ENCODE measurements around the gene CDK15. TPM values are rescaled to one million over a fixed set of nuclear protein-coding genes. Genes with fewer than 3 reads are reported as not detected.

The CDK15 gene
- total and polyA plus RNA-seq, 2 experiments from 2014 or later, result 0.27 TPM; not detected in 1

- no peak overlapping the region for H2AFZ ChIP-seq
- H3K79me2 ChIP-seq (replicated peaks; ENCODE audit: insufficient read depth), result no peaks in the 10 kb centered on the region
- H3K4me3 ChIP-seq, result no peak overlapping the region
- DNase-seq (ENCODE audit: low spot score), result no peak
- H3K9me2 ChIP-seq (ENCODE audit: insufficient read depth), result no peaks in the 10 kb centered on the region
- H3F3A ChIP-seq (replicated peaks; ENCODE audit: low read depth), result no peaks in the 10 kb centered on the region
- Mint-ChIP-seq H3K4me1 (peaks cover 18% of the 10 kb centered on the region), H3K27me3 (ENCODE audit: insufficient read depth, low read depth, poor library complexity) (peaks cover 1% of the 10 kb centered on the region), H3K27ac (no peak overlapping the region; the same call in 1 of the 2 replicates), H3K9me3 (no peaks in the 10 kb centered on the region), H3K36me3 (ENCODE audit: low read depth) (no peaks in the 10 kb centered on the region), H3K4me3 (no peak overlapping the region)
- H3K27me3 ChIP-seq (ENCODE audit: insufficient read depth), result no peaks in the 10 kb centered on the region
- no peaks in the 10 kb centered on the region for H3K36me3 ChIP-seq (ENCODE audit: insufficient read depth)
- H3K4me1 ChIP-seq (ENCODE audit: insufficient read depth), result peaks cover 7% of the 10 kb centered on the region
- no peak overlapping the region for H3K4me2 ChIP-seq
- TF ChIP-seq ZNF114 (CRISPR knock-in tag; IDR thresholded peaks at IDR 0.05) (no peak), EZH2phosphoT487 (IDR thresholded peaks at IDR 0.05; ENCODE audit: unreplicated experiment) (no peak), NANOG (IDR thresholded peaks at IDR 0.05; ENCODE audit: borderline replicate concordance) (no peak), ETS1 (IDR thresholded peaks at IDR 0.05) (no peak), ZNF331 (CRISPR knock-in tag; IDR thresholded peaks at IDR 0.05; ENCODE audit: low read depth) (no peak), POLR2AphosphoS5 (IDR thresholded peaks at IDR 0.05; ENCODE audit: low read depth) (no peak), CREB1 (CRISPR knock-in tag; IDR thresholded peaks at IDR 0.05; ENCODE audit: low read depth) (no peak)
- TF ChIP-seq, protein P1, sequence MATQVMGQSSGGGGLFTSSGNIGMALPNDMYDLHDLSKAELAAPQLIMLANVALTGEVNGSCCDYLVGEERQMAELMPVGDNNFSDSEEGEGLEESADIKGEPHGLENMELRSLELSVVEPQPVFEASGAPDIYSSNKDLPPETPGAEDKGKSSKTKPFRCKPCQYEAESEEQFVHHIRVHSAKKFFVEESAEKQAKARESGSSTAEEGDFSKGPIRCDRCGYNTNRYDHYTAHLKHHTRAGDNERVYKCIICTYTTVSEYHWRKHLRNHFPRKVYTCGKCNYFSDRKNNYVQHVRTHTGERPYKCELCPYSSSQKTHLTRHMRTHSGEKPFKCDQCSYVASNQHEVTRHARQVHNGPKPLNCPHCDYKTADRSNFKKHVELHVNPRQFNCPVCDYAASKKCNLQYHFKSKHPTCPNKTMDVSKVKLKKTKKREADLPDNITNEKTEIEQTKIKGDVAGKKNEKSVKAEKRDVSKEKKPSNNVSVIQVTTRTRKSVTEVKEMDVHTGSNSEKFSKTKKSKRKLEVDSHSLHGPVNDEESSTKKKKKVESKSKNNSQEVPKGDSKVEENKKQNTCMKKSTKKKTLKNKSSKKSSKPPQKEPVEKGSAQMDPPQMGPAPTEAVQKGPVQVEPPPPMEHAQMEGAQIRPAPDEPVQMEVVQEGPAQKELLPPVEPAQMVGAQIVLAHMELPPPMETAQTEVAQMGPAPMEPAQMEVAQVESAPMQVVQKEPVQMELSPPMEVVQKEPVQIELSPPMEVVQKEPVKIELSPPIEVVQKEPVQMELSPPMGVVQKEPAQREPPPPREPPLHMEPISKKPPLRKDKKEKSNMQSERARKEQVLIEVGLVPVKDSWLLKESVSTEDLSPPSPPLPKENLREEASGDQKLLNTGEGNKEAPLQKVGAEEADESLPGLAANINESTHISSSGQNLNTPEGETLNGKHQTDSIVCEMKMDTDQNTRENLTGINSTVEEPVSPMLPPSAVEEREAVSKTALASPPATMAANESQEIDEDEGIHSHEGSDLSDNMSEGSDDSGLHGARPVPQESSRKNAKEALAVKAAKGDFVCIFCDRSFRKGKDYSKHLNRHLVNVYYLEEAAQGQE (IDR thresholded peaks at IDR 0.05; ENCODE audit: unreplicated experiment), result no peak
- TF ChIP-seq, protein P2, sequence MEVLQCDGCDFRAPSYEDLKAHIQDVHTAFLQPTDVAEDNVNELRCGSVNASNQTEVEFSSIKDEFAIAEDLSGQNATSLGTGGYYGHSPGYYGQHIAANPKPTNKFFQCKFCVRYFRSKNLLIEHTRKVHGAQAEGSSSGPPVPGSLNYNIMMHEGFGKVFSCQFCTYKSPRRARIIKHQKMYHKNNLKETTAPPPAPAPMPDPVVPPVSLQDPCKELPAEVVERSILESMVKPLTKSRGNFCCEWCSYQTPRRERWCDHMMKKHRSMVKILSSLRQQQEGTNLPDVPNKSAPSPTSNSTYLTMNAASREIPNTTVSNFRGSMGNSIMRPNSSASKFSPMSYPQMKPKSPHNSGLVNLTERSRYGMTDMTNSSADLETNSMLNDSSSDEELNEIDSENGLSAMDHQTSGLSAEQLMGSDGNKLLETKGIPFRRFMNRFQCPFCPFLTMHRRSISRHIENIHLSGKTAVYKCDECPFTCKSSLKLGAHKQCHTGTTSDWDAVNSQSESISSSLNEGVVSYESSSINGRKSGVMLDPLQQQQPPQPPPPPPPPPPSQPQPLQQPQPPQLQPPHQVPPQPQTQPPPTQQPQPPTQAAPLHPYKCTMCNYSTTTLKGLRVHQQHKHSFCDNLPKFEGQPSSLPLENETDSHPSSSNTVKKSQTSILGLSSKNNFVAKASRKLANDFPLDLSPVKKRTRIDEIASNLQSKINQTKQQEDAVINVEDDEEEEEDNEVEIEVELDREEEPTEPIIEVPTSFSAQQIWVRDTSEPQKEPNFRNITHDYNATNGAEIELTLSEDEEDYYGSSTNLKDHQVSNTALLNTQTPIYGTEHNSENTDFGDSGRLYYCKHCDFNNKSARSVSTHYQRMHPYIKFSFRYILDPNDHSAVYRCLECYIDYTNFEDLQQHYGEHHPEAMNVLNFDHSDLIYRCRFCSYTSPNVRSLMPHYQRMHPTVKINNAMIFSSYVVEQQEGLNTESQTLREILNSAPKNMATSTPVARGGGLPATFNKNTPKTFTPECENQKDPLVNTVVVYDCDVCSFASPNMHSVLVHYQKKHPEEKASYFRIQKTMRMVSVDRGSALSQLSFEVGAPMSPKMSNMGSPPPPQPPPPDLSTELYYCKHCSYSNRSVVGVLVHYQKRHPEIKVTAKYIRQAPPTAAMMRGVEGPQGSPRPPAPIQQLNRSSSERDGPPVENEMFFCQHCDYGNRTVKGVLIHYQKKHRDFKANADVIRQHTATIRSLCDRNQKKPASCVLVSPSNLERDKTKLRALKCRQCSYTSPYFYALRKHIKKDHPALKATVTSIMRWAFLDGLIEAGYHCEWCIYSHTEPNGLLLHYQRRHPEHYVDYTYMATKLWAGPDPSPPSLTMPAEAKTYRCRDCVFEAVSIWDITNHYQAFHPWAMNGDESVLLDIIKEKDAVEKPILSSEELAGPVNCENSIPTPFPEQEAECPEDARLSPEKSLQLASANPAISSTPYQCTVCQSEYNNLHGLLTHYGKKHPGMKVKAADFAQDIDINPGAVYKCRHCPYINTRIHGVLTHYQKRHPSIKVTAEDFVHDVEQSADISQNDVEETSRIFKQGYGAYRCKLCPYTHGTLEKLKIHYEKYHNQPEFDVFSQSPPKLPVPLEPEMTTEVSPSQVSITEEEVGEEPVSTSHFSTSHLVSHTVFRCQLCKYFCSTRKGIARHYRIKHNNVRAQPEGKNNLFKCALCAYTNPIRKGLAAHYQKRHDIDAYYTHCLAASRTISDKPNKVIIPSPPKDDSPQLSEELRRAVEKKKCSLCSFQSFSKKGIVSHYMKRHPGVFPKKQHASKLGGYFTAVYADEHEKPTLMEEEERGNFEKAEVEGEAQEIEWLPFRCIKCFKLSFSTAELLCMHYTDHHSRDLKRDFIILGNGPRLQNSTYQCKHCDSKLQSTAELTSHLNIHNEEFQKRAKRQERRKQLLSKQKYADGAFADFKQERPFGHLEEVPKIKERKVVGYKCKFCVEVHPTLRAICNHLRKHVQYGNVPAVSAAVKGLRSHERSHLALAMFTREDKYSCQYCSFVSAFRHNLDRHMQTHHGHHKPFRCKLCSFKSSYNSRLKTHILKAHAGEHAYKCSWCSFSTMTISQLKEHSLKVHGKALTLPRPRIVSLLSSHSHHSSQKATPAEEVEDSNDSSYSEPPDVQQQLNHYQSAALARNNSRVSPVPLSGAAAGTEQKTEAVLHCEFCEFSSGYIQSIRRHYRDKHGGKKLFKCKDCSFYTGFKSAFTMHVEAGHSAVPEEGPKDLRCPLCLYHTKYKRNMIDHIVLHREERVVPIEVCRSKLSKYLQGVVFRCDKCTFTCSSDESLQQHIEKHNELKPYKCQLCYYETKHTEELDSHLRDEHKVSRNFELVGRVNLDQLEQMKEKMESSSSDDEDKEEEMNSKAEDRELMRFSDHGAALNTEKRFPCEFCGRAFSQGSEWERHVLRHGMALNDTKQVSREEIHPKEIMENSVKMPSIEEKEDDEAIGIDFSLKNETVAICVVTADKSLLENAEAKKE (CRISPR knock-in tag; IDR thresholded peaks at IDR 0.05), result no peak
- no peaks in the 10 kb centered on the region for H4K20me1 ChIP-seq (replicated peaks; ENCODE audit: insufficient read depth)
- no peak overlapping the region for H3K27ac ChIP-seq (ENCODE audit: low read depth)
- ATAC-seq, result no peak
Observed at GRCh38 chr2:201852878-201853415, 46.6 kb downstream of the CDK15 start.
